ENCODE data around the gene FAM131C. TPM values are rescaled to one million over a fixed set of nuclear protein-coding genes. Genes with fewer than 3 reads are reported as not detected.

The FAM131C gene
- total RNA-seq, 1 experiment from 2014 or later, result 0.41 TPM

- Mint-ChIP-seq H3K27me3 (ENCODE audit: insufficient read depth, unreplicated experiment) (no peaks in the 10 kb centered on the region), H3K27ac (ENCODE audit: unreplicated experiment) (no peak overlapping the region), H3K9me3 (ENCODE audit: unreplicated experiment) (no peaks in the 10 kb centered on the region), H3K4me3 (ENCODE audit: unreplicated experiment) (no peak overlapping the region), H3K4me1 (ENCODE audit: low read depth, unreplicated experiment) (no peaks in the 10 kb centered on the region), H3K36me3 (ENCODE audit: insufficient read depth, unreplicated experiment) (no peaks in the 10 kb centered on the region)
- CTCF ChIA-PET, result interaction anchor here (0.6 to 1.5 kb wide), 2 partner anchors 45 to 84 kb away, joined by 4 read pairs; no protein-coding TSS in a partner anchor
- BruUV-seq (replicated peaks), result no TSS peak
- no peak for DNase-seq
- Histone ChIP-seq H3K27me3 (replicated peaks; ENCODE audit: control insufficient read depth, insufficient read depth, low read length) (no peaks in the 10 kb centered on the region), H3K4me1 (no peaks in the 10 kb centered on the region), H3K9me3 (no peaks in the 10 kb centered on the region), H3K4me3 (ENCODE audit: low read depth, low read length) (no peak overlapping the region), H3K36me3 (ENCODE audit: control insufficient read depth, insufficient read depth, low read length) (no peaks in the 10 kb centered on the region)
- POLR2A ChIA-PET, result no interaction called here
- TF ChIP-seq CTCF (IDR thresholded peaks at IDR 0.05; ENCODE audit: insufficient read depth in 1 of 2, low read depth in 1 of 2, low read length in 1 of 2, severe bottlenecking in 1 of 2, unreplicated experiment in 1 of 2), result no peak
- intact Hi-C loops (cut with micrococcal nuclease; ENCODE audit: unreplicated experiment), result no loop called here
These were observed 62.6 kb downstream of the FAM131C start for GRCh38 chr1:16010837-16011236.

- Mint-ChIP-seq H3K4me1 (ENCODE audit: low read depth, unreplicated experiment) (no peaks in the 10 kb centered on the region), H3K36me3 (ENCODE audit: insufficient read depth, unreplicated experiment) (no peaks in the 10 kb centered on the region), H3K9me3 (ENCODE audit: unreplicated experiment) (no peaks in the 10 kb centered on the region), H3K27me3 (ENCODE audit: insufficient read depth, unreplicated experiment) (no peaks in the 10 kb centered on the region), H3K27ac (ENCODE audit: unreplicated experiment) (no peak overlapping the region), H3K4me3 (ENCODE audit: unreplicated experiment) (no peak overlapping the region)
- Histone ChIP-seq H3K36me3 (ENCODE audit: control insufficient read depth, insufficient read depth, low read length) (no peaks in the 10 kb centered on the region), H3K27me3 (replicated peaks; ENCODE audit: control insufficient read depth, insufficient read depth, low read length) (no peaks in the 10 kb centered on the region), H3K4me3 (ENCODE audit: low read depth, low read length) (no peak overlapping the region), H3K9me3 (no peaks in the 10 kb centered on the region), H3K4me1 (no peaks in the 10 kb centered on the region)
- POLR2A ChIA-PET, result no interaction called here
- no peak for TF ChIP-seq CTCF (IDR thresholded peaks at IDR 0.05; ENCODE audit: insufficient read depth in 1 of 2, low read depth in 1 of 2, low read length in 1 of 2, severe bottlenecking in 1 of 2, unreplicated experiment in 1 of 2)
- DNase-seq, result no peak
- intact Hi-C loops (cut with micrococcal nuclease; ENCODE audit: unreplicated experiment), result loop anchor here (1.0 to 2.0 kb wide), 2 partner anchors 23 to 47 kb away; no protein-coding TSS in a partner anchor
- CTCF ChIA-PET, result interaction anchor here (1.1 to 1.5 kb wide), 2 partner anchors 29 to 47 kb away, joined by 3 to 4 read pairs; no protein-coding TSS in a partner anchor
- BruUV-seq (replicated peaks), result no TSS peak
These were observed 63.8 kb downstream of the FAM131C start for GRCh38 chr1:16009678-16010077.

GRCh38 chr1:16009030-16009460 lies 64.4 kb downstream of the FAM131C start:
- H3K36me3 ChIP-seq (ENCODE audit: control insufficient read depth, insufficient read depth, low read length), result no peaks in the 10 kb centered on the region
- TF ChIP-seq CTCF (IDR thresholded peaks at IDR 0.05; ENCODE audit: insufficient read depth in 1 of 2, low read depth in 1 of 2, low read length in 1 of 2, severe bottlenecking in 1 of 2, unreplicated experiment in 1 of 2), result peak; percentile 87 to 91
- no TSS peak for BruUV-seq (replicated peaks)
- Mint-ChIP-seq H3K27me3 (ENCODE audit: insufficient read depth, unreplicated experiment) (no peaks in the 10 kb centered on the region), H3K9me3 (ENCODE audit: unreplicated experiment) (no peaks in the 10 kb centered on the region), H3K36me3 (ENCODE audit: insufficient read depth, unreplicated experiment) (no peaks in the 10 kb centered on the region), H3K4me3 (ENCODE audit: unreplicated experiment) (no peak overlapping the region), H3K27ac (ENCODE audit: unreplicated experiment) (no peak overlapping the region), H3K4me1 (ENCODE audit: low read depth, unreplicated experiment) (no peaks in the 10 kb centered on the region)
- POLR2A ChIA-PET, result no interaction called here
- no peaks in the 10 kb centered on the region for H3K27me3 ChIP-seq (replicated peaks; ENCODE audit: control insufficient read depth, insufficient read depth, low read length)
- DNase-seq, result peak; percentile 77 to 82
- H3K9me3 ChIP-seq, result no peaks in the 10 kb centered on the region
- no peak overlapping the region for H3K4me3 ChIP-seq (ENCODE audit: low read depth, low read length)
- CTCF ChIA-PET, result interaction anchor here (1.1 kb wide), 1 partner anchor 29 kb away, joined by 3 read pairs; no protein-coding TSS in a partner anchor
- intact Hi-C loops (cut with micrococcal nuclease; ENCODE audit: unreplicated experiment), result loop anchor here (1.0 to 2.0 kb wide), 2 partner anchors 24 to 47 kb away; no protein-coding TSS in a partner anchor
- no peaks in the 10 kb centered on the region for H3K4me1 ChIP-seq

Other genes starting within 250 kb of the FAM131C start
- 46.4 and 47.3 TPM in 2 replicates for gene SPEN, start 225.9 kb downstream of the FAM131C start, total RNA-seq (2022)
- gene ZBTB17, start 97.5 kb downstream of the FAM131C start, total RNA-seq (2022), result 21.5 and 23.5 TPM in 2 replicates
- 0.16 TPM in 1 of 2 replicates, not detected in the other for gene SRARP, start 69.4 kb downstream of the FAM131C start, total RNA-seq (2022)
- gene HSPB7, start 55.6 kb downstream of the FAM131C start, total RNA-seq (2022), result not detected in 2 replicates
- gene CLCNKA, start 51.6 kb downstream of the FAM131C start, total RNA-seq (2022), result 0.46 TPM in 1 of 2 replicates, not detected in the other
- not detected in 2 replicates for gene CLCNKB, start 29.9 kb downstream of the FAM131C start, total RNA-seq (2022)
- gene EPHA2, start 82.4 kb upstream of the FAM131C start, total RNA-seq (2022), result 31.2 and 37.8 TPM in 2 replicates
- gene ARHGEF19, start 139.0 kb upstream of the FAM131C start, total RNA-seq (2022), result 7.7 and 8.0 TPM in 2 replicates
- gene CPLANE2, start 163.5 kb upstream of the FAM131C start, total RNA-seq (2022), result 2.1 and 4.2 TPM in 2 replicates

All from Caco-2 (cell line).